ENCODE measurements around the gene SFMBT2. TPM values are rescaled to one million over a fixed set of nuclear protein-coding genes. Genes with fewer than 3 reads are reported as not detected.

The SFMBT2 gene
- total and polyA plus RNA-seq, 10 of the 15 experiments (the other 5 are each of a cell fraction or from before 2014, with no cell fraction given) = 2.8 to 29.6 (median 15.1) TPM

GRCh38 chr10:7305053-7305452 lies 105.8 kb downstream of the SFMBT2 start (continued):
- TF ChIP-seq CEBPZ (IDR thresholded peaks at IDR 0.05; ENCODE audit: low read depth, low read length) = no peak

GRCh38 chr10:7304110-7304509 lies 106.7 kb downstream of the SFMBT2 start:
- POLR2A ChIA-PET = interaction anchor here (0.6 kb wide), 1 partner anchor 1273 kb away, joined by 3 read pairs; no protein-coding TSS in a partner anchor
- Histone ChIP-seq H3K4me3 (no peak overlapping the region), H3K27me3 (replicated peaks in 1 of 2; ENCODE audit: control insufficient read depth in 2 of 2, insufficient read depth in 2 of 2, low read length in 1 of 2) (no peaks in the 10 kb centered on the region), H3K9ac (ENCODE audit: control insufficient read depth, insufficient read depth, low read length) (no peak overlapping the region), H3K4me2 (ENCODE audit: control insufficient read depth, insufficient read depth) (no peak overlapping the region), H2AFZ (ENCODE audit: control insufficient read depth, low read depth, low read length) (no peak overlapping the region), H3K4me1 (ENCODE audit: control insufficient read depth, insufficient read depth, low read length) (peaks cover 5% of the 10 kb centered on the region; the same call in 1 of the 2 replicates), H3K36me3 (ENCODE audit: control insufficient read depth in 2 of 2, insufficient read depth in 2 of 2, low read length in 1 of 2) (peaks cover 9 to 26% of the 10 kb centered on the region in 2 experiments), H3K79me2 (ENCODE audit: control insufficient read depth, insufficient read depth, low read length) (peaks cover 56% of the 10 kb centered on the region), H4K20me1 (ENCODE audit: control insufficient read depth, insufficient read depth) (no peaks in the 10 kb centered on the region), H3K27ac (ENCODE audit: control insufficient read depth, insufficient read depth) (no peak overlapping the region), H3K9me3 (replicated peaks; ENCODE audit: control insufficient read depth, insufficient read depth, low read length) (peaks cover 14% of the 10 kb centered on the region)
- ATAC-seq (no peak), DNase-seq (ENCODE audit: low read depth, low spot score) (no peak), FAIRE-seq (no peak)
- 85% methylated on average over 4 of the region's 4 CpGs for WGBS (ENCODE audit: insufficient coverage, insufficient replicate concordance, low lambda C conversion rate, missing lambda C conversion rate)
- no TSS peak for BruUV-seq (replicated peaks)
- RAD21 ChIA-PET (ENCODE audit: unreplicated experiment) = no interaction called here
- SMC1A ChIA-PET (ENCODE audit: uncharacterized antibody, unreplicated experiment) = interaction anchor here (1.2 kb wide), 1 partner anchor 16 kb away, joined by 4 read pairs; no protein-coding TSS in a partner anchor
- intact Hi-C loops (cut with micrococcal nuclease; ENCODE audit: unreplicated experiment) = no loop called here
- CTCF ChIA-PET = interaction anchor here (1.2 kb wide), 1 partner anchor 16 kb away, joined by 3 read pairs; no protein-coding TSS in a partner anchor
- in situ Hi-C loops (cut with MboI) = no loop called here
- TF ChIP-seq BCLAF1 (IDR thresholded peaks at IDR 0.05) (no peak), USF2 (IDR thresholded peaks at IDR 0.05; ENCODE audit: borderline replicate concordance, low read depth, low read length) (no peak), PAX5 (IDR thresholded peaks at IDR 0.05; ENCODE audit: borderline replicate concordance, low read depth, low read length) (no peak), BHLHE40 (IDR thresholded peaks at IDR 0.05; ENCODE audit: borderline replicate concordance in 1 of 2, low read depth in 2 of 2, low read length in 1 of 2) (no peak), IRF5 (IDR thresholded peaks at IDR 0.05; ENCODE audit: borderline replicate concordance) (no peak), NBN (IDR thresholded peaks at IDR 0.05) (no peak), ATF2 (IDR thresholded peaks at IDR 0.05; ENCODE audit: low read length) (no peak), IRF3 (IDR thresholded peaks at IDR 0.05) (no peak), NRF1 (conservative IDR thresholded peaks at IDR 0.05; ENCODE audit: low read depth, low read length) (no peak)
